ENCODE measurements around the gene PEA15.

- no peak for TF ChIP-seq ZNF558 (tag by site-specific recombination; IDR thresholded peaks at IDR 0.05)
- no peak for TF ChIP-seq ZNF239 (tag by site-specific recombination; IDR thresholded peaks at IDR 0.05)
- TF ChIP-seq, protein P1, sequence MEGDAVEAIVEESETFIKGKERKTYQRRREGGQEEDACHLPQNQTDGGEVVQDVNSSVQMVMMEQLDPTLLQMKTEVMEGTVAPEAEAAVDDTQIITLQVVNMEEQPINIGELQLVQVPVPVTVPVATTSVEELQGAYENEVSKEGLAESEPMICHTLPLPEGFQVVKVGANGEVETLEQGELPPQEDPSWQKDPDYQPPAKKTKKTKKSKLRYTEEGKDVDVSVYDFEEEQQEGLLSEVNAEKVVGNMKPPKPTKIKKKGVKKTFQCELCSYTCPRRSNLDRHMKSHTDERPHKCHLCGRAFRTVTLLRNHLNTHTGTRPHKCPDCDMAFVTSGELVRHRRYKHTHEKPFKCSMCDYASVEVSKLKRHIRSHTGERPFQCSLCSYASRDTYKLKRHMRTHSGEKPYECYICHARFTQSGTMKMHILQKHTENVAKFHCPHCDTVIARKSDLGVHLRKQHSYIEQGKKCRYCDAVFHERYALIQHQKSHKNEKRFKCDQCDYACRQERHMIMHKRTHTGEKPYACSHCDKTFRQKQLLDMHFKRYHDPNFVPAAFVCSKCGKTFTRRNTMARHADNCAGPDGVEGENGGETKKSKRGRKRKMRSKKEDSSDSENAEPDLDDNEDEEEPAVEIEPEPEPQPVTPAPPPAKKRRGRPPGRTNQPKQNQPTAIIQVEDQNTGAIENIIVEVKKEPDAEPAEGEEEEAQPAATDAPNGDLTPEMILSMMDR (tag by site-specific recombination; IDR thresholded peaks at IDR 0.05): no peak
- no peak for TF ChIP-seq MYNN (tag by site-specific recombination; IDR thresholded peaks at IDR 0.05; ENCODE audit: borderline replicate concordance)
- no peak for TF ChIP-seq ZNF521 (tag by site-specific recombination; IDR thresholded peaks at IDR 0.05)
- no peak for TF ChIP-seq ZNF146 (tag by site-specific recombination; IDR thresholded peaks at IDR 0.05)
- TF ChIP-seq ZNF571 (tag by site-specific recombination; IDR thresholded peaks at IDR 0.05): no peak
- TF ChIP-seq ZNF561 (tag by site-specific recombination; IDR thresholded peaks at IDR 0.05; ENCODE audit: borderline replicate concordance): no peak
Observed at GRCh38 chr1:160226623-160227022, 21.4 kb downstream of the PEA15 start.
